Measurements from ENCODE around the gene LPIN2. TPM values are rescaled to one million over a fixed set of nuclear protein-coding genes. Genes with fewer than 3 reads are reported as not detected.
A peak's percentile ranks its signal among the peaks of the same experiment; 100 is the strongest.

The LPIN2 gene
- total and polyA plus RNA-seq, 2 of the 13 experiments (the other 11 are each of a cell fraction or from before 2014, with no cell fraction given), result 46.0 to 119 TPM

GRCh38 chr18:2964361-2965010 lies 48.5 kb downstream of the LPIN2 start:
- ChIA-PET CTCF (ENCODE audit: low intra/inter-chr PET ratio, low total read pairs) (no interaction called here), POLR2A (no interaction called here)
- Histone ChIP-seq H3K4me2 (ENCODE audit: low read depth, low read length) (no peak overlapping the region), H4K20me1 (ENCODE audit: insufficient read depth, low read length) (peaks cover 81% of the 10 kb centered on the region), H3K9ac (ENCODE audit: insufficient read depth, low read depth, low read length) (no peak overlapping the region), H2AFZ (ENCODE audit: low read length) (no peak overlapping the region), H3K36me3 (replicated peaks in 1 of 2; ENCODE audit: control insufficient read depth in 1 of 2, insufficient read depth in 2 of 2, low read length in 2 of 2) (peaks cover 7 to 24% of the 10 kb centered on the region in 2 experiments; a peak in 4 of 5 replicates), H3K27me3 (ENCODE audit: control insufficient read depth in 1 of 2, insufficient read depth in 2 of 2, low read length in 2 of 2) (no peaks in the 10 kb centered on the region), H3K27ac (ENCODE audit: extremely low read length, insufficient read depth, low read length) (no peak overlapping the region), H3K9me3 (ENCODE audit: low read length) (no peaks in the 10 kb centered on the region), H3K4me1 (ENCODE audit: insufficient read depth, low read length) (peaks cover 78% of the 10 kb centered on the region), H3K79me2 (ENCODE audit: insufficient read depth, low read length) (peaks cover 93% of the 10 kb centered on the region), H3K4me3 (replicated peaks in 1 of 3; ENCODE audit: insufficient read depth in 1 of 3, low read depth in 2 of 3, low read length in 3 of 3) (no peak overlapping the region)
- ATAC-seq (no peak), DNase-seq (ENCODE audit: low spot score) (no peak), FAIRE-seq (no peak)
- no TSS peak for BruUV-seq (replicated peaks)
- in situ Hi-C loops (cut with HindIII; ENCODE audit: extremely low pct_ligation_motif_present, low pct_unique_long_range_greater_than_20kb) (no loop called here), intact Hi-C loops (cut with micrococcal nuclease; ENCODE audit: unreplicated experiment) (no loop called here)
- no peak for TF ChIP-seq TIGD3 (CRISPR knock-in tag; IDR thresholded peaks at IDR 0.05; ENCODE audit: borderline replicate concordance)
- TF ChIP-seq ZNF264 (CRISPR knock-in tag; IDR thresholded peaks at IDR 0.05), result peak; percentile 75; the same call in 1 of the 2 replicates
- 95% methylated on average over 8 of the region's 8 CpGs for WGBS (ENCODE audit: low lambda C conversion rate)

Small RNA genes lying within 50 kb of the gene (small RNA-seq; reads per million reads assigned to genes)
- 0 reads per million in 3 experiments for gene RF00156 (ENCODE audit: insufficient read depth in 2 of 3, insufficient read length in 3 of 3, low read depth in 2 of 3, low replicate concordance in 1 of 3)

Other genes with a start within 250 kb of the LPIN2 start
- 6.9 and 8.2 TPM in 2 replicates for gene EMILIN2, start 166.1 kb downstream of the LPIN2 start, total RNA-seq (2016; rRNA removed; fragmentation: Illumina TruSeq; extraction: Trizol)
- gene EMILIN2, start 166.1 kb downstream of the LPIN2 start, polyA plus RNA-seq (2011; rRNA removed), result 7.6 and 9.7 TPM in 2 replicates
- 0.46 and 1.0 TPM in 2 replicates for gene MYOM1, start 206.8 kb upstream of the LPIN2 start, total RNA-seq (2016; rRNA removed; fragmentation: Illumina TruSeq; extraction: Trizol)
- gene MYOM1, start 206.8 kb upstream of the LPIN2 start, polyA plus RNA-seq (2011; rRNA removed), result 0.98 and 1.6 TPM in 2 replicates
- 277 and 357 TPM in 2 replicates for gene MYL12A, start 234.7 kb upstream of the LPIN2 start, total RNA-seq (2016; rRNA removed; fragmentation: Illumina TruSeq; extraction: Trizol)
- 243 and 261 TPM in 2 replicates for gene MYL12A, start 234.7 kb upstream of the LPIN2 start, polyA plus RNA-seq (2011; rRNA removed)
- gene MYL12B, start 249.0 kb upstream of the LPIN2 start, total RNA-seq (2016; rRNA removed; fragmentation: Illumina TruSeq; extraction: Trizol), result 340 and 475 TPM in 2 replicates
- 238 and 265 TPM in 2 replicates for gene MYL12B, start 249.0 kb upstream of the LPIN2 start, polyA plus RNA-seq (2011; rRNA removed)

Data from HepG2 (cell line).